HepG2 (cell line): ENCODE data around the gene CRNKL1. TPM values are rescaled to one million over a fixed set of nuclear protein-coding genes. Genes with fewer than 3 reads are reported as not detected.
A peak's percentile ranks its signal among the peaks of the same experiment; 100 is the strongest.

Source experiments
- ARID5B ChIP-seq: IDR thresholded peaks from 2 replicates; pipeline ENCODE4 v1.4.0; 2020; ENCODE audit warnings: mild to moderate bottlenecking, missing genetic modification reagents
- ATF6 ChIP-seq: sonication (generic); formaldehyde crosslinking; conservative IDR thresholded peaks from 2 replicates; pipeline ENCODE4 v1.4.0; 2020; ENCODE audit warnings: missing genetic modification reagents
- FOXK1 ChIP-seq: sonication (generic); formaldehyde crosslinking; IDR thresholded peaks from 2 replicates; pipeline ENCODE4 v1.4.0; 2020; ENCODE audit warnings: low read depth, missing genetic modification reagents, borderline replicate concordance
- KMT2B ChIP-seq: IDR thresholded peaks from 2 replicates; pipeline ENCODE4 v1.6.1; 2016; ENCODE audit warnings: missing genetic modification reagents, missing compliant biosample characterization
- MEIS1 ChIP-seq: sonication (generic); formaldehyde crosslinking; IDR thresholded peaks from 2 replicates; pipeline ENCODE4 v1.9.0; 2021; ENCODE audit warnings: mild to moderate bottlenecking, missing genetic modification reagents, moderate library complexity, borderline replicate concordance
- MNT ChIP-seq: fragments of 450-650 bp; IDR thresholded peaks from 2 replicates; pipeline ENCODE4 v1.6.1; 2016
- SALL1 ChIP-seq: sonication (generic); formaldehyde crosslinking; IDR thresholded peaks from 2 replicates; pipeline ENCODE4 v1.8.0; 2022; ENCODE audit warnings: mild to moderate bottlenecking, missing genetic modification reagents
- SIN3A ChIP-seq: IDR thresholded peaks from 2 replicates; pipeline ENCODE4 v1.6.1; 2011; ENCODE audit warnings: low read depth, mild to moderate bottlenecking, control low read depth, low read length, borderline replicate concordance
- SRSF1 ChIP-seq: fragments of 200-400 bp; formaldehyde crosslinking; optimal IDR thresholded peaks from 2 replicates; pipeline ENCODE3; 2017; ENCODE audit warnings: mild to moderate bottlenecking, low read depth, low read length, moderate library complexity
- TBX2 ChIP-seq: sonication (generic); formaldehyde crosslinking; IDR thresholded peaks from 2 replicates; pipeline ENCODE4 v1.5.0; 2020; ENCODE audit warnings: missing genetic modification reagents, mild to moderate bottlenecking, borderline replicate concordance
- ZNF180 ChIP-seq: sonication (generic); formaldehyde crosslinking; IDR thresholded peaks from 2 replicates; pipeline ENCODE4 v1.4.0; 2020; ENCODE audit warnings: low read depth, missing genetic modification reagents, borderline replicate concordance
- ZNF292 ChIP-seq: sonication (generic); formaldehyde crosslinking; IDR thresholded peaks from 2 replicates; pipeline ENCODE4 v1.8.1; 2022; ENCODE audit warnings: mild to moderate bottlenecking, low read depth, missing genetic modification reagents, borderline replicate concordance
- ZNF501 ChIP-seq: sonication (generic); formaldehyde crosslinking; IDR thresholded peaks from 2 replicates; pipeline ENCODE4 v1.5.1; 2020; ENCODE audit warnings: mild to moderate bottlenecking, moderate library complexity, missing genetic modification reagents
- ZNF614 ChIP-seq: IDR thresholded peaks from 2 replicates; pipeline ENCODE4 v1.6.1; 2018; ENCODE audit warnings: missing biosample characterization, missing genetic modification reagents, inconsistent platforms, borderline replicate concordance
- ZNF644 ChIP-seq: IDR thresholded peaks from 2 replicates; pipeline ENCODE4 v1.6.1; 2016; ENCODE audit warnings: low read depth
- polyA plus RNA-seq, 8 experiments: library from polyadenylated mRNA; depleted of rRNA in 3 of 8; stranded (reverse) in 7 of 8; unstranded in 1 of 8; fragments of >200 nt; fragmentation: Illumina TruSeq in 4 of 8; extraction: Trizol in 4 of 8; gene quantifications; 2 replicates each; pipeline versions ENCODE4 v1.2.1 to v1.2.3, GENCODE V29; 2011 to 2016; ENCODE audit warnings: low read depth in 4 of 8, missing spikeins in 1 of 8, mixed read lengths in 1 of 8; ENCODE audit not compliant: insufficient read depth in 1 of 8
- total RNA-seq, 5 experiments: library from RNA; depleted of rRNA; stranded (reverse); fragments of >200 nt; fragmentation: Illumina TruSeq; extraction: Trizol; gene quantifications; 2 replicates each; pipeline ENCODE4 v1.2.3, GENCODE V29; 2016; ENCODE audit warnings: low read depth in 1 of 5
- TF ChIP-seq, protein P1 (sequence below): IDR thresholded peaks from 2 replicates; pipeline ENCODE4 v1.6.1; 2018; ENCODE audit warnings: missing genetic modification reagents, mild to moderate bottlenecking, missing compliant biosample characterization
- TF ChIP-seq, protein P2 (sequence below): sonication (generic); formaldehyde crosslinking; IDR thresholded peaks from 2 replicates; pipeline ENCODE4 v1.4.0; 2020; ENCODE audit warnings: missing genetic modification reagents
- TF ChIP-seq, protein P3 (sequence below): IDR thresholded peaks from 2 replicates; pipeline ENCODE4 v1.6.1; 2016; ENCODE audit warnings: low read depth

The CRNKL1 gene
- total and polyA plus RNA-seq, 2 of the 13 experiments (the other 11 are each of a cell fraction or from before 2014, with no cell fraction given), result 12.3 to 64.5 TPM

DNA sequence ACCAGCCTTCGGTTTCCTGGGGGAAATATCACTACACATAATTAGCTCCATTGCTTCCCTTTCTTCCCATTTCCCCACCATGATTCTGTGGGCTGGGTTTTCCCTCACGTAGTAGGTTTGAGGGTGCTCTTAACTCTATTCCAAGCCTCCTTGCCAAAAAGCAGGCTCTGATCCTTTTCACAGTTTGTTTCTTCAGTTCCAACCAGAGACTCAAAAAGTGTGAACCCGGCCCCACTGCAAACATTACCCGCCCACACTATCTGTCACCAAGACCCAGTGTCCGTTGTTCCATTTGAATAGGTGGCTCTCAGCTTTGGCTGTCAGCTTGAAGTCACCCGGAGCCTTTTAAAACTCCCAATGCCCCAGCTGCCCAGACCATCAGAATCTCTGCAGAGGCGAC lies 46.9 kb downstream of the CRNKL1 start (continued):
- peak; percentile 74 for TF ChIP-seq ZNF501
- TF ChIP-seq, protein P1, sequence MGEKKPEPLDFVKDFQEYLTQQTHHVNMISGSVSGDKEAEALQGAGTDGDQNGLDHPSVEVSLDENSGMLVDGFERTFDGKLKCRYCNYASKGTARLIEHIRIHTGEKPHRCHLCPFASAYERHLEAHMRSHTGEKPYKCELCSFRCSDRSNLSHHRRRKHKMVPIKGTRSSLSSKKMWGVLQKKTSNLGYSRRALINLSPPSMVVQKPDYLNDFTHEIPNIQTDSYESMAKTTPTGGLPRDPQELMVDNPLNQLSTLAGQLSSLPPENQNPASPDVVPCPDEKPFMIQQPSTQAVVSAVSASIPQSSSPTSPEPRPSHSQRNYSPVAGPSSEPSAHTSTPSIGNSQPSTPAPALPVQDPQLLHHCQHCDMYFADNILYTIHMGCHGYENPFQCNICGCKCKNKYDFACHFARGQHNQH (CRISPR knock-in tag), result 0 out of 2 replicates have a peak, but pooled peaks have one; percentile 53
- TF ChIP-seq ZNF292 (CRISPR knock-in tag), result 0 out of 2 replicates have a peak, but pooled peaks have one; percentile 35
- 0 out of 2 replicates have a peak, but pooled peaks have one; percentile 32 for TF ChIP-seq ZNF644 (CRISPR knock-in tag)
- TF ChIP-seq KMT2B (CRISPR knock-in tag), result no peak
- TF ChIP-seq ATF6 (CRISPR knock-in tag), result no peak
- TF ChIP-seq MNT, result no peak
- no peak for TF ChIP-seq ZNF614 (CRISPR knock-in tag)
- TF ChIP-seq ZNF180 (CRISPR knock-in tag), result no peak
- peak; percentile 38; the same call in 1 of the 2 replicates for TF ChIP-seq SIN3A
- peak; percentile 42; the same call in 1 of the 2 replicates for TF ChIP-seq TBX2 (CRISPR knock-in tag)
- peak; percentile 31; the same call in 1 of the 2 replicates for TF ChIP-seq ARID5B
- no peak for TF ChIP-seq MEIS1 (CRISPR knock-in tag)
- TF ChIP-seq, protein P2, sequence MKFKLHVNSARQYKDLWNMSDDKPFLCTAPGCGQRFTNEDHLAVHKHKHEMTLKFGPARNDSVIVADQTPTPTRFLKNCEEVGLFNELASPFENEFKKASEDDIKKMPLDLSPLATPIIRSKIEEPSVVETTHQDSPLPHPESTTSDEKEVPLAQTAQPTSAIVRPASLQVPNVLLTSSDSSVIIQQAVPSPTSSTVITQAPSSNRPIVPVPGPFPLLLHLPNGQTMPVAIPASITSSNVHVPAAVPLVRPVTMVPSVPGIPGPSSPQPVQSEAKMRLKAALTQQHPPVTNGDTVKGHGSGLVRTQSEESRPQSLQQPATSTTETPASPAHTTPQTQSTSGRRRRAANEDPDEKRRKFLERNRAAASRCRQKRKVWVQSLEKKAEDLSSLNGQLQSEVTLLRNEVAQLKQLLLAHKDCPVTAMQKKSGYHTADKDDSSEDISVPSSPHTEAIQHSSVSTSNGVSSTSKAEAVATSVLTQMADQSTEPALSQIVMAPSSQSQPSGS, result 0 out of 2 replicates have a peak, but pooled peaks have one; percentile 20
- peak; percentile 48; the same call in 1 of the 2 replicates for TF ChIP-seq SALL1 (CRISPR knock-in tag)
- TF ChIP-seq SRSF1, result no peak
- TF ChIP-seq FOXK1 (CRISPR knock-in tag), result no peak
- TF ChIP-seq, protein P3, sequence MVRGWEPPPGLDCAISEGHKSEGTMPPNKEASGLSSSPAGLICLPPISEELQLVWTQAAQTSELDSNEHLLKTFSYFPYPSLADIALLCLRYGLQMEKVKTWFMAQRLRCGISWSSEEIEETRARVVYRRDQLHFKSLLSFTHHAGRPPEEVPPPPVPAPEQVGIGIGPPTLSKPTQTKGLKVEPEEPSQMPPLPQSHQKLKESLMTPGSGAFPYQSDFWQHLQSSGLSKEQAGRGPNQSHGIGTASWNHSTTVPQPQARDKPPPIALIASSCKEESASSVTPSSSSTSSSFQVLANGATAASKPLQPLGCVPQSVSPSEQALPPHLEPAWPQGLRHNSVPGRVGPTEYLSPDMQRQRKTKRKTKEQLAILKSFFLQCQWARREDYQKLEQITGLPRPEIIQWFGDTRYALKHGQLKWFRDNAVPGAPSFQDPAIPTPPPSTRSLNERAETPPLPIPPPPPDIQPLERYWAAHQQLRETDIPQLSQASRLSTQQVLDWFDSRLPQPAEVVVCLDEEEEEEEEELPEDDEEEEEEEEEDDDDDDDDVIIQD (CRISPR knock-in tag), result 0 out of 2 replicates have a peak, but pooled peaks have one; percentile 43
